Lower leg skin (tissue), 4 donors: Measurements from ENCODE around the gene GPR137. TPM values are rescaled to one million over a fixed set of nuclear protein-coding genes. Genes with fewer than 3 reads are reported as not detected.

Source experiments
- DNase-seq, 2 donors: peaks; one replicate each; pipeline ENCODE4 v3.0.0-alpha.2; 2019; ENCODE audit warnings: low spot score in 2 of 2
- H3K4me3 ChIP-seq: fragments of 200-600 bp; sonication (generic); 2 replicates; pipeline ENCODE4 v1.5.1; 2017; ENCODE audit warnings: mild to moderate bottlenecking, low read depth; ENCODE audit not compliant: poor library complexity, severe bottlenecking
- CTCF ChIP-seq, 3 donors: fragments of 450-650 bp; IDR thresholded peaks; one replicate each; pipeline ENCODE4 v1.5.1; 2016; ENCODE audit warnings: antibody characterized with exemption in 3 of 3, mild to moderate bottlenecking in 3 of 3, moderate library complexity in 2 of 3
- POLR2A ChIP-seq, 2 donors: fragments of 450-650 bp; IDR thresholded peaks; one replicate each; pipeline ENCODE4 v1.6.1; 2016 to 2017; ENCODE audit warnings: antibody characterized with exemption in 2 of 2, mild to moderate bottlenecking in 1 of 2, moderate library complexity in 1 of 2
- WGBS, 2 donors: methylation state at CpG; one replicate each; pipeline ENCODE4 v1.1.5; 2018; 5-methylcytosine and 5-hydroxymethylcytosine counted together
- intact Hi-C: fragments of 100-400 bp; cut with DNase I; formaldehyde crosslinking; loops from one replicate; pipeline ENCODE4 v1.15.0; 2023; ENCODE audit warnings: low total_unique reads
- total RNA-seq, 4 donors: library from RNA; depleted of rRNA; stranded (reverse); fragments of >200 nt; gene quantifications; one replicate each; pipeline ENCODE4 v1.1.0, GENCODE V29; 2016

The GPR137 gene
- total RNA-seq, 4 donors from 2014 or later: 12.2 to 31.6 (median 30.4) TPM

- no peak for DNase-seq
- TF ChIP-seq CTCF (IDR thresholded peaks at IDR 0.05) (no peak), POLR2A (IDR thresholded peaks at IDR 0.05) (no peak)
- intact Hi-C loops: no loop called here
- no peak overlapping the region for H3K4me3 ChIP-seq
- WGBS, 2 donors: 30 to 33% methylated on average over 31 to 34 of the region's 42 CpGs
These were observed 7.0 kb downstream of the GPR137 start for GRCh38 chr11:64292460-64293254.

GRCh38 chr11:64294774-64295173 lies 9.1 kb downstream of the GPR137 start:
- WGBS, 2 donors: 40 to 58% methylated on average over 3 of the region's 3 CpGs
- no peak overlapping the region for H3K4me3 ChIP-seq
- no peak for DNase-seq
- TF ChIP-seq CTCF (IDR thresholded peaks at IDR 0.05): no peak
- no peak for TF ChIP-seq POLR2A (IDR thresholded peaks at IDR 0.05)
- intact Hi-C loops: no loop called here

GRCh38 chr11:64295760-64296159 lies 10.1 kb downstream of the GPR137 start:
- no peak overlapping the region for H3K4me3 ChIP-seq
- intact Hi-C loops: no loop called here
- WGBS, 2 donors: 88 to 94% methylated on average over 4 of the region's 4 CpGs
- TF ChIP-seq CTCF (IDR thresholded peaks at IDR 0.05): no peak
- TF ChIP-seq POLR2A (IDR thresholded peaks at IDR 0.05): no peak
- no peak for DNase-seq

GRCh38 chr11:64296236-64296635 lies 10.6 kb downstream of the GPR137 start:
- TF ChIP-seq CTCF (IDR thresholded peaks at IDR 0.05) (no peak), POLR2A (IDR thresholded peaks at IDR 0.05) (no peak)
- WGBS, 2 donors: 20 to 21% methylated on average over 1 of the region's 1 CpG
- no peak overlapping the region for H3K4me3 ChIP-seq
- no peak for DNase-seq
- intact Hi-C loops: no loop called here

- no peak for DNase-seq
- TF ChIP-seq CTCF (IDR thresholded peaks at IDR 0.05): no peak
- WGBS, 2 donors: 44% methylated on average over 27 to 31 of the region's 34 CpGs
- no peak overlapping the region for H3K4me3 ChIP-seq
- intact Hi-C loops: no loop called here
These were observed 11.4 kb downstream of the GPR137 start for GRCh38 chr11:64296830-64297698.
